G401.6 (cell line): ENCODE data around the gene CPSF2.
"Not testable (repeated sequence)": the region's sequence is repeated elsewhere in the genome, so short reads cannot be mapped to it uniquely, and the experiment has no call there.

Experiments used
- FAIRE-seq: peaks from 2 replicates; lab custom pipeline; 2012; peaks lifted over from hg19 to GRCh38; lab: Jason Lieb, UNC

The CPSF2 gene

DNA sequence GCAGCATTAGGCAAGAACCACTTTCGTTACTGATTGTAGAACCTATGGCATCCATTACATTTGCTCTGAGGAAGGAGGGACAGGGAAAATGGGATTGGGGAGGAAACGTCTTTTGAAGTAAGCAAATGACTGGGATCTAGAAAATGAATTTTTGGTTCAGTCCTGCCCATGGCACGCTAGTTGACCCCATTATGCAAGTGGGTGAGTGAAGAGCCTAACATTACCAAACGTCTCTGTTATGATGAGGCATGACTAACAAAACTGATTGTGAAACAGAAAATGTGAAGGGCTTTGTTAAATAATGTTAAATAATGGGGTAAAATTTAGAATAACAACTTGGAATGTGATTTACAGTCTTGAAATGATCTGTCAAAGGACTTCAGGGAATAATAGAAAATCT, 38.9 kb downstream of the CPSF2 start:
- no peak for FAIRE-seq

DNA sequence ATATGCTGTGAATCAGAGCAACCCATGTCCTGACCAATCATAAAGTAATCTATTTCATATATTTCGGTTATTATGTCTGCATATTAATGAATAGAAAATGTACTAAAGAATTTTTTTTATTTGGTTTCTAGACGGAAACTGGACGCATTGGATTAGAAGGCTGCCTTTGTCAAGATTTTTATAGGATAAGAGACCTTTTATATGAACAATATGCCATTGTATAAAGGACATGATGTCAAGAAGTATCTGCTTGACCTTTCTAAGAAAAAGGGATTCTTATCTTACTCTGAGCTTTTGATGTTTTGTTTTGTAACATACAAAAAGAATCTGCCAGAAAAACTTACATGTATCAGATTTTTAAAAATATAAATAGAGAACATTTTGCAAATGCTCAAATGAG, 39.8 kb downstream of the CPSF2 start:
- FAIRE-seq: no peak

DNA sequence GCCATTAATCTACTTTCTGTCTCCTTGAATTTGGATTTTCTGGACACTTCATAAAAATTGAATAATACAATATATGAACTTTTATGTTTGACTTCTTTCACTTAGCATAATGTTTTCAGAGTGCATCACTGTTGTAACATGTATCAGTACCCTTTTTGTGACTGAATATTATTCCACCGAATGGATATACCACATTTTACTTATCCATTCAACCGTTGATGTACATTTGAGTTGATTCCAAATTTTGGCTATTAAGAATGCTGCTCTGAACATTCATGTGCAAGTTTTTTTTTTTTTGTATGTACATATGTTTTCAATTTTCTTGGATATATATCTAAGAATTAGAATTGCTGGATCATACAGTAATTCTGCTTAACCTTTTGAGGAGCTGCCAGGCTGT, 43.2 kb downstream of the CPSF2 start:
- FAIRE-seq: no peak

DNA sequence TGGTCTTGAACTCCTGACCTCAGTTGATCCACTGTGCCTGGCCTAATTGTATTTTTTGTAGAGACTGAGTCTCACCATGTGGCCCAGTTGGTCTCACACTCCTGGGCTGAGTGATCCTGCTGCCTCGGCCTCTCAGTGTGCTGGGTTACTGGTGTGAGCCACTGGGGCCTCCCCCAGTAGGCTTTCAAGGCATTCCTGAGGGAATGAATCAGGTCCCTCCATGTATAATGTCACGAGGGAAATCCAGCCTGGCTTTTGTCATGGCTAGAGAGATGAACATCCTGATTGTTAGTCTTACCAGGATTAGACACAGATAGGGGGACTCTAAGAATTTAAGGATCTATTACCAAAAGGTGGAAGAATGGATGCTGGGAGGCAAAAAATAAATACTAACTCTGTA, 51.9 kb downstream of the CPSF2 start:
- no peak for FAIRE-seq

DNA sequence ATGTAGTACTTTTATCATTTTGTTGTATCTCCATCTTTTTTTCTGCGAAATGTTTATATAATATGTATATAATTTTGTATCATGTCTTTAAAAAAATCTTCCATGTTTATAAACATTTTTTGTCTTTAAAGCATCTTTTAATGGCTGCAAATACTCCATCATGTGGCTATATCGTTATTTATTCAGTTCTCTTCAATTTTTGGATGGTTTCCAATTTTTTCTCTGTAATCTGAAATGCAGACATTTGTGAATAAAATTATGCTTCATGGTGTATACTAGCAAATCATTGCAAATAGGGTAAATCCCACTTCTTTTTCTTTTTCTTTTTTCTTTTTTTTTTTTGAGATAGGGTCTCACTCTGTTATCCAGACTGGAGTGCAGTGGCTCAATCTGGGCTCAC, 54.0 kb downstream of the CPSF2 start:
- FAIRE-seq: no peak

DNA sequence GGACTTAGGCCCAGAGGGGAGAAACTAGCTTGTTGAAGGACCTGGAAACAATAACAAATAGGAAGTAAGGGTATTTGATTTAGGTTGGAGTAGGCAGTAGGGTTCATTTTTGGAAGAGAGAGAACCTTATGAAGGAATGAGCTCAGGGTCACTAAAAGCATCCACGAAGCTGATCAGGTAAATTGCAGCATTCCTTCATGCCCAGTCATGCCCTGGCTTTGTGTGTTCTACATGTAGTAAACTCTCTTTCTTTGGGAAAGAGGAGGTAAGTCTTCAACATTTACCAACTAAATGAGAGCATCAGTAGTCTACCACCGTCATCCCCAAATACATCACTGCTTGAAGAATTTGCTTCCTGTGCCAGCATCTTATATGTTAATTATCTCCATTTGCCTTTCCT, 54.7 kb downstream of the CPSF2 start:
- FAIRE-seq: no peak

DNA sequence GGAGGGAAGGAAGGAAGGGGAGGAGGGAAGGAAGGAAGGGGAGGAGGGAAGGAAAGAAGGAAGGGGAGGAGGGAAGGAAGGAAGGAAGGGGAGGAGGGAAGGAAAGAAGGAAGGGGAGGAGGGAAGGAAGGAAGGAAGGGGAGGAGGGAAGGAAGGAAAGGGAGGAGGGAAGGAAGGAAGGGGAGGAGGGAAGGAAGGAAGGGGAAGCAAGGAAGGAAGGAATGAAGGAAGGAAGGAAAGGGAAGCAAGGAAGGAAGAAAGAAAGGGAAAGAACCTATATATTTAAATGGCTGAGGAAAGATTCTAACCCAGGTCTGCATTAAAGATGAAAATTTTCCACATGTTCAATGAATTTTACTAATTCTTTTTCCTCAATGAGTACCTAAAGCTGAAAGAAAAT, 57.4 kb downstream of the CPSF2 start:
- FAIRE-seq: not testable (repeated sequence)

DNA sequence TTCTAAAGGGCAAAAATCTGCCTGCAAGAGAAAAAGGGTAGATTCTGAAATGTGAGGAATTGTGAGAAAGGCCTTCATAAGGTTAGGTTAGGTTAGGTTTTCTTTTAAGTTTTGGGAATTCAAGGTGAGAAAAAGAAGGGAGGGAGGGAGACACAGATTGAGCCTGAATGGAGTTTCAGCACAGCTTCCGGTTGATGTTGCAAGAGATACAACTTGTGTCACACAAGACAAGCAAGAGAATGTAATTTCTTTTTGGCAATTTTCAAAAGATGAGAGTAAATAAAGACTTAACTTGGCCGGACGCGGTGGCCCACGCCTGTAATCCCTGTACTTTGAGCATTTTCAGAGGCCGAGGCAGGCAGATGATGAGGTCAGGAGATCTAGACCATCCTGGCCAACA, 63.8 kb downstream of the CPSF2 start:
- FAIRE-seq: no peak

DNA sequence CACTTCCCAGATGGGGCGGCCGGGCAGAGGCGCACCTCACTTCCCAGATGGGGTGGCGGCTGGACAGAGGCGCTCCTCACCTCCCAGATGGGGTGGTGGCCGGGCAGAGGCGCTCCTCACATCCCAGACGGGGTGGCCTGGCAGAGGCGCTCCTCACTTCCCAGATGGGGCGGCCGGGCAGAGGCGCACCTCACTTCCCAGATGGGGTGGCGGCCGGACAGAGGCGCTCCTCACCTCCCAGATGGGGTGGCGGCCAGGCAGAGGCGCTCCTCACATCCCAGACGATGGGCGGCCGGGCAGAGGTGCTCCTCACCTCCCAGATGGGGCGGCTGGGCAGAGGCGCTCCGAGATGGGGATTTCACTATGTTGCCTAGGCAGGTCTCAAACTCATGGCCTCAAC, 65.8 kb downstream of the CPSF2 start:
- FAIRE-seq: not testable (repeated sequence)

DNA sequence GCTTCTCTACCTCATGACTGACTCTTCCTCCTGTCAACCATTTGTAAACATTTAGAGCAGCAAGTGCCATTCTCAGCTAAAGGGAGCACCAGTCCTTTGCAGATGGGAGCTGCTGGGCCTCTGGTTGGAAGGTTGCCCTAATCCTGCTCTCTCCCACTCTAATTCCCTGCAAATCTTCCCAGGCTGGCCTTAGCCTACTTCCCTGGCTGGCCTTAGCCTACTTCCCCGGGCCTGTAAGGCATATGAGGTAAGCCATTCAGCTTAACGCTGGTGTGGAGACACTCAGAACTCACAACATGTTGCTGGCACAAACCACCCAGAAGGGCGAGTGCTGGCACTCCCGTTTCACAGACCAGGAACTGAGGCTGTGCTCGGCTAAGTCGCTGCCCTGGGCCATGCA, 69.0 kb downstream of the CPSF2 start:
- no peak for FAIRE-seq

DNA sequence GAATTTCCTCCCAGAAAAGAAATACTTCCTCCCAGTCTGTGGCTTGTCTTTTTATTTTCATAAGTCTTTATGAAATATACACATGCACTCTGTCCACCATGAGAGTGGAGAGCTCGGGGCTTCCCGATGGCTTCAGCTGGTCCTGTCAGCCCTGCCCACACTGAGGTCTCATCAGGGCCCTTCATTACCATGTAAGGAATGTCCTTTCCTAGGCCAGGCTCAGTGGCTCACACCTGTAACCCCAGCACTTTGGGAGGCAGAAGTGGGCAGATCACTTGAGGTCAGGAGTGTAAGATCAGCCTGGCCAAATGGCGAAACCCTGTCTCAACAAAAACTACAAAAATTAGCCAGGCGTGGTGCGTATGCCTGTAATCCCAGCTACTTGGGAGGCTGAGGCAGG, 77.0 kb downstream of the CPSF2 start:
- FAIRE-seq: no peak

DNA sequence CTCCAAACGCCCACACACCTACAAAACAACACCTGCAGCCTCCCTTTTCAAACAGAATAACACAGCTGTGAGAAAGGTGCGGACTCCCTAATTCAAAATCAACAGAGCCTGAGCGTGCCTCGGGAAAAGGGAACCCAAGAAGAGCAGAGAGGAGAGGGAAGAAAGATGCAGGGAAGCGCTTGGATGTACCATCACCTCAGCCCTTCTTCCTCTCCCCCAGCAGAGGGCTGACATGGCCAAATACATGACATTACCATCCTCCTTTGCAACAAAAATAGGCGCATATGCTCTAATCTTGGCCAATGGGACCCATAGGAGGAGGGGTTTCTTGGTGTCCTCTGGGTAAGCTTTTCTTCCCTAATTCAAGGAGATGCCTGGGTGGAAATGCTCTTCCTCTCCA, 78.0 kb downstream of the CPSF2 start:
- no peak for FAIRE-seq

DNA sequence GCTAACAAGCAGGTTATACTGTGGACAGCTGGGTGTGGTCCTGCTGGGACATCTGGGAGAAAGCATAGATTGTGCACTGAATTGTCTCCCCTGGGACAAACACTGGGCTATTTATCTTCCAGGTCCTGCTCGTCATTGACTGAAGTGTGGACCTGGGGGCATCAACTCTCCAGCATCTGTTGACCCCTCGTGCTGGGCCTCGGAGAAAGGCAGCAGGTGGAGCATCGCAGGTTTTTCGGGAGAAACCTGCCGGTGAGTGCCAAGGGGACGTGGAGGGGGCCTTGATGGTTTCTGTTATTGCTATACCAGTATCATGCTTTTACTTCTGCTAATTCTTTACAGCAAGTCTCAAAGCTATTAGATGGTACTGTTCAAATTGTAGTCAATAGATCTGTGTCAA, 81.3 kb downstream of the CPSF2 start:
- FAIRE-seq: no peak

DNA sequence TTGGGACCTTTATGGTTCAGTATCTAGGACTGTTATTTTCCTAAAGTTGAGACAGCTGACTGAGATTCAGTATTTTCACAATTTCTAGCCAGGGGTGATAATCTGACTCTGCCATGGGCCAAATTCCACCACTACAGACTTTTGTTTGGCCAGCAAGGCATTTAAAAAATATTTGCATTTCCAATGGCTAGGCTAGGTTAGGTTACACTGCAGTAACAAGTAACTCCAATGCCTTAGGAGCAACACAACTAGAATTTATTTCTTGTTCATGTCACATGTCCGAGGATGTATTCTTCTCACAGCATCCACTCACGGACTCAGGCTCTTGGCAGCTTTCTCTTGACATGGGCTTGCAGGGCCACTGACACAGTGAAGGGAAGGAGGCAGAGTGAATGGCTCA, 83.0 kb downstream of the CPSF2 start:
- FAIRE-seq: no peak

DNA sequence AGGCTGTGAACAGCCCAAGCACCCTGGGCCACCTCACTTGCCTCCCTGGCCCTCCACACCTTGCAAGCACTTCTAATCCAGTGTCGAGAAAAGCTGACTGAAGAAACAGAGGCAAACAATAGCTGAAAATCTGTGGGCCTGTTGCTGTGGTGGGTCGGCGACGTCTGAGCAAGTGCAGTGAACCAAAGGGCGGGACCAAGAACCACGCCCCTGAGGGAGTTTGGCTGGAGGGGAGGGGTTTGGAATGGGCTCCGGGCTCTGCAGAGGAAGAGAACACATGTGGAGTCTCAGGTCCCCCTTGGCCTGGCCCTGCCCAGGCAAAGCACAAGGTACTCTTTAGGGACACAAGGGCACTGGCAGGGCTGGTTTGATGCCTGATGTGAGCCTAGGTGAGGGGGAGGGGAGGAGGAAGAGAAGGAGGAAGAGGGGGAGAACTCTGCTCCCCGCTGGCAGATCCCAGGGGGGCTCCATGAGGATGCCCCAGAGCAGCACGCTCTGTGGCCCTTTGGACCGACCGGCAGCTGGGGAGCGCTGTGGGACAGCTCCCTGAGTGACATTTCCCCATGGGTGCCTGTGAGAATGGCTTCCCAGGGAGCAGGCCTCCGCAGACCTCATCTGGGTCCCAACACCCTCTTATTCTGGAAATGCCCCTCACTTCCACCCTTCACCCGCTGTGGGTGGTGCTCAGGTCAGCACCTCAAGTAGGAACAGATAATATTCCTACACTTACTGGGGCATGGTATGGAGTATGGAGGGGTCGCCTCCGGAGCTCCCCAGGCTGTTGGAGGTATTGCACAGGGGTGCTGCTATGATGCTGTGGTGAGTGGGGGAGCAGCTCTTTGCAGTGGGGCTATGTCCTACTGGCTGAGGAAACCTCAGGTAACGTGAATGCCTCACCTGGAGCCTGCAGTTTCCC, 85.5 kb downstream of the CPSF2 start:
- FAIRE-seq: no peak

DNA sequence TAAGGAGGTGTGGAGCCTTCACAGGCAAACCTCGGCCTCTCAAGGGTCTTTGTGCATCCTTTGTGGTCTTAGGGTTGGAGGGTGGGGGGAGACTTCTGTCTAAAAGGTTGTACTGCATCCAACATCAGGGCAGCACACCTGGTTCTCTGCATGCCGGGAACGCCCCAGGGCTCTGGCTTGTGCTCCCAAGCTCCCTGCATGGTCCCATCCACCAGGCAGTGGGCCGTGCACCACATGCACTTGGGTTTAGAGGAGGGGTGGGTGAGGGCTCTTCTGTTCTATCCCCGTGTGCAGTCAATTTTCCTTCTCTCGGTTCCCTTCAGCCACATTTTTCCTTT, 86.1 kb downstream of the CPSF2 start:
- no peak for FAIRE-seq

DNA sequence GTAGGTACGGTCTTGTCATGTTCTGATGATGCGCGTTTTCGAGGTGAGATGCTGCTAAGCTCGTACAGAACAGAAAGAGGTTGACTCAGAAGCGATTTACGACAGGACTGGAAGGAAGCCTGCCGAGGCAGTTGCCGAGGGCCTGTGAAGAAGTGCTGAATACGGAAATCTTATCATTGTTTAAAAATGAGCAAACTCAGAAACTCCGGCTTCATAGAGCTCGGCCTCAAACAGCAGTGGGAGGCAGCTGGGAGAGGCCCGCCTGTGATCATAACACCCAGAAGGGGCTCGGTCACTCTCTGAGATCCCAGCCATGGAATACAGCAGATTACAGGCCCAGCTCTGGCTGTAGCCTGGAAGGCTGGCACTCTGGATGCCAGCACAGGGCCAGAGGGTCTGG, 87.4 kb downstream of the CPSF2 start:
- no peak for FAIRE-seq

DNA sequence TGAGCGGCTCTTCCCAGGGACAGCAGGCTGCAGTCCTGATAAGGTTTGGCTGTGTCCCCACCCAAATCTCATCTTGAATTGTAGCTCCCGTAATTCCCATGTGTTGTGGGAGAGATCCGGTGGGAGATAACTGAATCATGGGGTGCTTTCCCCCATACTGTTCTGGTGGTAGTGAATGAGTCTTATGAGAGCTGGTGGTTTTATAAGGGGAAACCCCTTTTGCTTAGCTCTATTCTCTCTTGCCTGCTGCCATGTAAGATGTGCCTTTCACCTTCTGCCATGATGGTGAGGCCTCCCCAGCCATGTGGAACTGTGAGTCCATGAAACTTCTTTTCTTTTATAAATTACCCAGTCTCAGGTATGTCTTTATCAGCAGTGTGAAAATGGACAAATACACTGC, 91.4 kb downstream of the CPSF2 start:
- FAIRE-seq: not testable (repeated sequence)

DNA sequence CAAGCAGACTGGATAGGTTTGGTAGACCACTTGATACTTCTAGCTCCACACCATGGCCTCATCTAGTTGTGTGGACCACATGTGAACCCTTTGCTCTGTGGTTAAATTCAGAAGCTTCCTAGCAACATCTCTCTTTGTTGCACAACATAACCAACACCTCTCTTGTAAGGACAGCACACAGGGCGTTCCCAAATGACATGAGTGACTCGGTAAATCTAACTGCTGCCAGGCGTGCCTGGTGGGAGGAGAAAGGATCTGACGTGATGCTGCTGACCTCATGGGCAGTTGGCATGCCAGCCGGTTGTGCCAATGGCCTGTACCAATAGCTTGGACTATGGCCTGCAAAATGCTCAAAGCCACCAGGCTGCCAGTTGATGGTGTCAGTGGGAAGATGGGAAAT, 93.8 kb downstream of the CPSF2 start:
- no peak for FAIRE-seq

DNA sequence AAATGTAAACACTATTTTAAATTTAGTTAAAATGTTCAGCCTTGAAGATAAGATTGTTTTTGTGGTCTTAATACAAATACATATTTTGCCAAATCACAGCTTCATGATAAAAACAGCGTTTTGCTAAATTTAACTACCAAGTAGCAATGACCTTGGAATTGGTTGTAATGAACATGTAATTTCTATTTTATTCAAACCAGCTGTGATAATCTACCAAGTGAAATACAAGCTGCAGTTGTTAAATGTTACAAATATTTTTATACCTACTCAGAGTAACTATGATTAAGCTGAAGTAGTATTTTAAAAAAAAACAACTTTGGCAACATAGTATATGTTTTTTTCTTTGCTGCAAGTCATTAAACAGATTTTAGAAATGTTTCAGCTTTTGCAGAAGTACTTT, 96.2 kb downstream of the CPSF2 start:
- FAIRE-seq: peak; percentile 19
